ENCODE results near the gene MRPS23.

MRPS23 gene

GRCh38 chr17:57879437-57880085, 29.7 kb upstream of the MRPS23 start:
- DNase-seq (ENCODE audit: low read depth in 2 of 3, low spot score in 1 of 3), result no peak

- no peak for DNase-seq (ENCODE audit: low read depth in 2 of 3, low spot score in 1 of 3)
Measured at GRCh38 chr17:57877803-57878377, 28.0 kb upstream of the MRPS23 start.

DNA sequence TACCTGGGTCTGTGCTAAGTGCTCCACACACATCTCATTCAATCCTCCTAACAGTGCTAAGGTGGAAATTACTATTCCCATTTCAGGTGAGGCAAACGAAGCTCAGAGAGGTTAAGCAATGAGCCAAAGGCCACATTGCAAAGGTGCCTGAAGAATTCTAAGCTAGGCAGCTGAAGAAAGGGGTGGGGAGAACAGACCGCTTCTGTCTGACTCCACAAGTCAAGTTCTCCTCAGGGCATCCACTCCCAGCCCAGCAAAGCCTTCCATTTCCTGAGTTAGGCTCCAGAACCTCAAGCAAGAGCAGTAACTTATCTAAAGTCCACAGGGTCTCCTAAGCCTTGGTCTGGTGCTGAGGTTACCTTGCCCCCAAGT, 27.0 kb upstream of the MRPS23 start:
- no peak for DNase-seq (ENCODE audit: low read depth in 2 of 3, low spot score in 1 of 3)

- DNase-seq (ENCODE audit: low read depth in 2 of 3, low spot score in 1 of 3), result no peak
Measured at GRCh38 chr17:57876023-57876865, 26.4 kb upstream of the MRPS23 start.

DNA sequence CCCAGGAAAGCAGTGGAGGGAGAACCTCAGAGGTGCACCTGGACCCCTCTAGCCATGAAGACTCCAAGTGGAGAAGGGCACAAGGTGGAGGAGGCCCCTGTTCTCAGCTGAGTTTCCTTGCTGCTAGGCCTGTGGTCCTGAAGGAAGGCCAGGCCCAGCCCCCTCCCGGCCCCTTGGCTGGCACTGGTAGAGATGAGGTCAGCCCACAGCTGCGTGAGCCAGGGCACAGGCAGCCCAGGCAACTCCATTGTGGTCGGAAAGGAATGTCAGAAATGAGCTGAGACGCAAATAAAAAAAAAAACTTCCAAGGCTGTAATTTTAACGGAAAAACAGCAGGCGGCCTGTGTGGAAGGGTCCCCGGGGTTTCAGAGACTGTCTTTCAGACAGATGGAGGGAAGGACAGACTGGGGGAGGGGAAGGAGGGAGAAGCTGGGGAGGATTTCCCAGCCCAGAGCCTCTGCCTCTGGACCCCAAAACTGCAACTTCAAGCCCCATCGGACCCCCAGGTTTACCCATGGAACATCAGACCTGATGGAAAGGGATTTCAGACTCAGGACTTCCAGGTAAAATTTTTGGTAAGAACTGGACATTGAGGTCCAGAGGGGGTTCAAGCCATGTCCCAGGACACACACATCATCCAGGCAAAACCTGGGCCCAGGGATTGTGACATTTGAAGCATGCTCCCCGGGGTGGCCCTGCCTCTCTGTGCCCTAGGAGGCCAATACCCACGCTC, 25.6 kb upstream of the MRPS23 start:
- DNase-seq (ENCODE audit: low read depth in 2 of 3, low spot score in 1 of 3), result no peak

DNA sequence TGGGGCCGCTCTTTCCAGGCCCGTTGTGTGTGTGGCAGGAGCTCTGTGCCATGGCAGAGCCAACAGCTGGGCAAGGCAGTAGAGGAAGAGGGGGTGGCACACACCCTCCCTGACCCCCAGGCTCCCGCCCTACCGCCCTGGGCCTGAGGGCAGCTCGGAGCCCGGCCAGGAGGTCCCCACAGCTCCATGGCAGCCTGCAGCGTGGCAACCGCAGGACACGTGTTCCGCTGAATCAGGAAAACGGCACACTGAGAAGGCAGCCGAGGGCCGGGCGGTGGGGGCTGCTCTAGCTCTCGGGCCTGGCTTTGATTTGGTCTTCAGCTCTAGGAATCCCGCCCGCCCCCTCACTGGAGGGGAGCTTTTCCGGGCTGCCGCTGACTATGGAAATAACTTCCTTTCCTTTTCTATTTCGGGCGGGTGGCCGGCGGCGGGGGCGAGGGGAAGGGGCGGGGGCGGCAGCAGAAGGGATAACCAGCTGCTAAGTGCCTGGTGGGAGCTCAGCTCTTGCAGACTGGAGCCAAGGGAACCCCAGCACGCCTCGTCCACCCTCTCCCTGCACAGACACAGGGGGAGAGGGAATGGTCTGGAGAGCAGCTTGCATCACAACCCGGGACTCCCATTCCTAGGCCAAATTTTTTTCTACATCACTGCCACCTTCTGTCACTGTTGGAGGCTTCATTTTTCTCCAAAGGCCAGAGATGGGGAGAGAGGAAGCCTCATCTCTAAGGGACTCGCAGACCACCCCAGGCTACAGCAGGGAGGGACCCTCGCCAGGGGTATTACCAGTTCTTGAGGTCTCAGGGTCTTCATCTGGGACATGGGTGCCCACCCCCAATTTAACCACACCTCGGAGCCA, 24.8 kb upstream of the MRPS23 start:
- no peak for DNase-seq (ENCODE audit: low read depth in 2 of 3, low spot score in 1 of 3)

DNA sequence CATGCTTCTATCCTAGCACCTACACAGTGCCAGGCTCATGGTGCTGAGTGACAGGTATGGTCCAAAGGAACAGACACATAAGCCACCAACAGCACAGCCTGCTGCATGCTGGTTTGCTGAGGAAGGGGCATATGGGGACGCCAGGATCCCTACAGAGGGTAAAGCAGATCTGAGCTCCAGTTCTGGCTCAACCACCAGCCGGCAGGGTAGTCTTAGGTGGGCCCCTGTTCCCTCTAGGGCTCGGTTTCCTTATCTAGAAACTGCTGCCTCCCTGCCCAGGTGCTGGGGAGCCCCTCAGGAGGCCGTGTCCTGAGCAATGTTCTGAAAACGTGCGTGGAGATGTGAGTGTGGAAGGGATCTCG, 24.2 kb upstream of the MRPS23 start:
- no peak for DNase-seq (ENCODE audit: low read depth in 2 of 3, low spot score in 1 of 3)

DNA sequence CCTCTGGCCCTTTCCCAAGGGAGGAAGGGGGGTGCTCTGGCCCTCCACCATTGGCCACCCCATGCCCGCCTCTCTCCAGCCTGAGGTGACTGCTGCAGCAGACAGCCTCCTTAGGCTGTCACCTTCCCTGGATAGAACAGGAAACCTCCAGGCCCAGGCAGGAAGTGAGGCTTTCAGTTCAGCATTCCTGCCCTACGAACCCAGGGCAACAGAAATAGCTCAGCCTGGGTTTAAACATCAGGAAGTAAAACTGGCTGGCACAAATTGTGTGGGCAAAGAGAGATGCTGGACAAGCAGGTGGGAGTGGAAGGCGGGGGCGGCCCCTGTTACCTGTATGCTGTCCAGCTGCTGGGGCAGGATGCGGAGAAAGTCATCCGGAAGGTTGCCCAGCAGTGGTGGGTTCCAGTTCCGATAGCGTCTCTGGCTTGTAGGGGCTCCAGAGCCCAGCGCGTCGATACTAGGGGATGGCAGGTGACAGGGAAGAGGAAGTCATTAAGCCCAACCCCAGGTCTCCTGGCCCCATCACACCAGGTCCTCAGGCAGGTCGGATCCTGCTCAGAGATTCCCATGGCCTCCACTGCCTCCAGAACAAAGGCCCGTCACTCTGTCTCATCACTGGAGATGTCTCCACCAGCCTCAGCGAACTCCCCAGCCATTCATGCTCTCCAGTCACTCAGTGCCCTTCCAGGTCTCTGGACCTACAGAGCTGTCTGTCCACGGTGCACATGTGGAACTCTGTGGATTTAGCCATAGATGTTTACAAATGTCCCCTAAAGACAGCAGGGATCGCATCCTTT, 23.6 kb upstream of the MRPS23 start:
- DNase-seq (ENCODE audit: low read depth in 2 of 3, low spot score in 1 of 3), result no peak

GRCh38 chr17:57872536-57872935, 22.7 kb upstream of the MRPS23 start:
- DNase-seq (ENCODE audit: low read depth in 2 of 3, low spot score in 1 of 3), result no peak

- DNase-seq (ENCODE audit: low read depth in 2 of 3, low spot score in 1 of 3), result no peak
Measured at GRCh38 chr17:57871863-57872262, 22.0 kb upstream of the MRPS23 start.

- DNase-seq (ENCODE audit: low read depth in 2 of 3, low spot score in 1 of 3), result no peak
Measured at GRCh38 chr17:57871155-57871554, 21.3 kb upstream of the MRPS23 start.

DNA sequence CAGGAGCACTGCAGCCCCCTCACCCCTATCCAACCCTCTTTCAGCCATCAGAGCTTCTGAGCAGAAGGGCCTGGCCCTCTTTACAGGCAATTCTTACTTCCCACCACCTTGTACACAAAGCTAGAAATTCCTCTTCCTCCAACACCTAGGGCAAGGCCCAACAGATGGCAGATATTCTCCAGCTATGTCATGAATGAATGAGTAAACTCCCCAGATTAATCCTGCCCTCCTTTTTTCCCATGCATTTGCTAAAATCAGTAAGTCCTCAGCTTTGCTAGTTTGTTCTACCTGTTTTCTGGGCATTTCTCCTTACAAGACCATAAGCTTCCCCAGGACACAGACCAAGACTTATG, 20.4 kb upstream of the MRPS23 start:
- DNase-seq (ENCODE audit: low read depth in 2 of 3, low spot score in 1 of 3), result no peak

DNA sequence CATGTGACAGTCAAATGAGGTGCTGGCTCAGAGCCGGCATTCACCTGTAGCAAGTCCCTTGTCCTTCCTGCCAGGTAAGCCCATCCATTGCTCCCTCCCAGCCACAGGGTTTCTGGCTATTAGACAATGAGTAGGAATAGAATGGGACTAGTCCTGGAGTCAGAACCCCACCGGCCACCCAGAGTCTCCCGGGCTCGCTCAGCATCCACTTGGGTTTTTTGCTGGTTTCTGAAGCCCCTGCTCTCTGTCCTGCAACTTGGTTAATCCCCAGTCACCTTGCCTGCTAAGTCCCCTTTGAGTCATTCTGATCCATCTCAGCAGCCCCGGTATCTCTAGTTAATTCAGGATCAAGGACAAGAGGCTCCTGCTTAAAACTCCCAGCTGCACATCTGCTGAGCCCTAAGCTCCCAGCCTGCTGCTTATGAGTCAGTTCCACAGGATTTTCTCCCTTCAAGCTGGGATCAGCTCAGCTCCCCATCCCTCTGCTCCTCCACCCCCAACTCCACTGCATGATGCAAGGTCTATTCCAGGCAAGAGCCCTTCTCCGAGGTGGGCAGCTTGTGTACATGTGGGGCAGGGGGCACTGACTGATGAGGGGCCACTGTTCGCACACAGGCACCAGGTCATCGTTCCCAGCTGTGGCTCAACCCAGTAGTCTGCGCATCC, 19.9 kb upstream of the MRPS23 start:
- no peak for DNase-seq (ENCODE audit: low read depth in 2 of 3, low spot score in 1 of 3)

- DNase-seq (ENCODE audit: low read depth in 2 of 3, low spot score in 1 of 3), result no peak
Measured at GRCh38 chr17:57868910-57869616, 19.2 kb upstream of the MRPS23 start.

- DNase-seq (ENCODE audit: low read depth in 2 of 3, low spot score in 1 of 3), result no peak
Measured at GRCh38 chr17:57868007-57868909, 18.4 kb upstream of the MRPS23 start.

DNA sequence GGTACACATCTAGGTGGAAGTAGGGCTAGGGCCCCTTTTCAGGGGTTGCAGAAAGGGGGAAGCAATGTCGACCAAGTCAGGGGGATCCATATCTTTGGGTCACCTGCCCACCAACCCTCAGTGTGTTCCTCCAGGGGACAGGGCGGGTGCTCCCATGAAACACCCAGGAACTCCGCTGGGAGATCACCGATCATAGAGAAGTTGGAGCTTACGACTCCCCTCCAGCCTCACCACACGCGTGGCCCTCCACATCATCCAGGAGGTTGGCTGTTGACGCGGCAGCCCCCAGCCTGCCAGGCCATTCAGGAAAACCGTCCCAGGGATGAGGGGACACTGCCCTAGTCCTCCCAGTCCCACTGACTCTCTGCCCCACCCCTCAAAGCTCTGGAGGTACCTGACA, 17.3 kb upstream of the MRPS23 start:
- no peak for DNase-seq (ENCODE audit: low read depth in 2 of 3, low spot score in 1 of 3)

GRCh38 chr17:57866723-57867122, 16.9 kb upstream of the MRPS23 start:
- DNase-seq (ENCODE audit: low read depth in 2 of 3, low spot score in 1 of 3), result no peak

- no peak for DNase-seq (ENCODE audit: low read depth in 2 of 3, low spot score in 1 of 3)
Measured at GRCh38 chr17:57866319-57866718, 16.5 kb upstream of the MRPS23 start.

All from stimulated activated CD4-positive, alpha-beta T cell treated with anti-CD3 and anti-CD28 coated beads, Interleukin-12 subunit alpha, Interleukin-12 subunit beta, amount 100 ng/mL, for 48 hours (primary cell).